Motor neuron (in vitro differentiated cells): ENCODE data around the gene GNG13. TPM values are rescaled to one million over a fixed set of nuclear protein-coding genes. Genes with fewer than 3 reads are reported as not detected.
"Not testable (repeated sequence)": the region's sequence is repeated elsewhere in the genome, so short reads cannot be mapped to it uniquely, and the experiment has no call there.

Experiments
- ATAC-seq, 8 experiments: fragments of 200-7000 bp; cut with Tn5 transposase; replicated peaks in 6 of 8; 2 replicates each; pipeline ENCODE4 v1.8.0; 2021; ENCODE audit warnings: mild to moderate bottlenecking in 8 of 8, moderate library complexity in 8 of 8
- H3K27ac ChIP-seq, 2 donors: fragments of 250-450 bp; sonication (Bioruptor Pico); 2 replicates each; pipeline ENCODE4 v1.9.0; 2021; ENCODE audit warnings: antibody characterized with exemption in 2 of 2, mild to moderate bottlenecking in 2 of 2, moderate library complexity in 1 of 2
- H3K4me1 ChIP-seq, 2 donors: fragments of 250-450 bp; sonication (Bioruptor Pico); replicated peaks in 1 of 2; 2 replicates each; pipeline ENCODE4 v1.6.1; 2021; ENCODE audit warnings: antibody characterized with exemption in 2 of 2, mild to moderate bottlenecking in 2 of 2, moderate library complexity in 1 of 2
- H3K4me3 ChIP-seq, 5 donors: fragments of 250-450 bp; sonication (Bioruptor Pico); 2 replicates each; pipeline ENCODE4 v1.9.0; 2021; ENCODE audit warnings: antibody characterized with exemption in 5 of 5, mild to moderate bottlenecking in 5 of 5, moderate library complexity in 4 of 5
- WGBS, 10 experiments: fragments of 450-650 bp; shearing (Covaris generic); methylation state at CpG; one replicate each; pipeline ENCODE4 v1.0.0; 2022; 5-methylcytosine and 5-hydroxymethylcytosine counted together
- in situ Hi-C, 9 experiments: fragments of 400-800 bp; cut with MboI; loops; one replicate each; pipeline ENCODE4 v1.15.0; 2021; ENCODE audit warnings: low sequenced_read_pairs in 9 of 9, low pct_unique_long_range_greater_than_20kb in 2 of 9; ENCODE audit not compliant: unreplicated experiment in 9 of 9
- total RNA-seq, 8 experiments: library from RNA; unstranded; fragments of 300-600 nt; gene quantifications; 2 replicates each; pipeline versions ENCODE4 v1.2.3 to v1.2.4, GENCODE V29; 2022

The GNG13 gene
- total RNA-seq, 8 experiments from 2014 or later, result 0.56 to 2.8 (median 0.85) TPM; not detected in 3

GRCh38 chr16:840561-841454 is 40.3 kb upstream of the GNG13 start:
- Histone ChIP-seq H3K27ac (no peak overlapping the region), H3K4me1 (peaks cover 16 to 25% of the 10 kb centered on the region in 2 donors), H3K4me3 (no peak overlapping the region)
- in situ Hi-C loops, result no loop called here
- 50 to 89% (median 80%) methylated on average over 2 to 9 of the region's 34 CpGs; no CpG with 5 or more reads in 7 of the 10 experiments for WGBS, 10 experiments
- no peak for ATAC-seq

- peaks cover 16 to 25% of the 10 kb centered on the region in 2 donors for H3K4me1 ChIP-seq
- no peak for ATAC-seq
- WGBS, 10 experiments, result 83 to 100% (median 90%) methylated on average over 1 to 2 of the region's 24 CpGs; no CpG with 5 or more reads in 7 of the 10 experiments
- H3K27ac ChIP-seq, result no peak overlapping the region
- no peak overlapping the region for H3K4me3 ChIP-seq
- in situ Hi-C loops, result no loop called here
These were observed 39.3 kb upstream of the GNG13 start for GRCh38 chr16:839643-840408.

DNA sequence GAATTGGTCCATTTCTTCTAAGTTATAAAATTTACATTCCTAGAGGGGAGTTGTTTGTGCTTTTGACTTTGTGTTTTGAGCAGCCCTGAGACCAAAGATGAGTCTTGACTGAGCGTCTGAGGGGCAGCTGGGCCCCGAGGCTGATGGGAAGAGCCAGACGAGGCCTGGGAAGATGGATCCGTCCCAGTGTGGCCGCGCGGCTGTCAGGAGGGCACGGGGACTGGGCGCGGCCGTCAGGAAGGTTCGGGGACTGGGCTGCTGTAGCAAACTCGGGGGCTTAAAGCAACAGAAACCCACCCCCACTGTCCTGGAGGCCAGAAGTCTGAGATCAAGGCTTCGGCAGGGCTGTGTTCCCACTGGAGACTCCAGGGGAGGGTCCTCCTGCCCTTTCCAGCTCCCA is 38.2 kb upstream of the GNG13 start:
- in situ Hi-C loops, result no loop called here
- peaks cover 16 to 25% of the 10 kb centered on the region in 2 donors for H3K4me1 ChIP-seq
- H3K27ac ChIP-seq, result no peak overlapping the region
- ATAC-seq, result no peak
- no peak overlapping the region for H3K4me3 ChIP-seq
- 53 to 100% (median 77%) methylated on average over 1 to 12 of the region's 14 CpGs; no CpG with 5 or more reads in 3 of the 10 experiments for WGBS, 10 experiments

- WGBS, 10 experiments, result 43 to 100% (median 67%) methylated on average over 1 to 3 of the region's 3 CpGs; no CpG with 5 or more reads in 1 of the 10 experiments
- H3K4me3 ChIP-seq, ATAC-seq, in situ Hi-C loops, H3K27ac ChIP-seq: not testable (repeated sequence)
- H3K4me1 ChIP-seq, result peaks cover 2 to 12% of the 10 kb centered on the region in 2 donors
These were observed 36.3 kb upstream of the GNG13 start for GRCh38 chr16:836822-837221.

- H3K4me1 ChIP-seq, result peaks cover 0 to 6% of the 10 kb centered on the region in 2 donors
- H3K4me3 ChIP-seq, result no peak overlapping the region
- in situ Hi-C loops, result no loop called here
- H3K27ac ChIP-seq, result no peak overlapping the region
- ATAC-seq, result no peak
- 50 to 100% (median 71%) methylated on average over 1 to 4 of the region's 4 CpGs; no CpG with 5 or more reads in 1 of the 10 experiments for WGBS, 10 experiments
These were observed 35.7 kb upstream of the GNG13 start for GRCh38 chr16:836221-836620.

DNA sequence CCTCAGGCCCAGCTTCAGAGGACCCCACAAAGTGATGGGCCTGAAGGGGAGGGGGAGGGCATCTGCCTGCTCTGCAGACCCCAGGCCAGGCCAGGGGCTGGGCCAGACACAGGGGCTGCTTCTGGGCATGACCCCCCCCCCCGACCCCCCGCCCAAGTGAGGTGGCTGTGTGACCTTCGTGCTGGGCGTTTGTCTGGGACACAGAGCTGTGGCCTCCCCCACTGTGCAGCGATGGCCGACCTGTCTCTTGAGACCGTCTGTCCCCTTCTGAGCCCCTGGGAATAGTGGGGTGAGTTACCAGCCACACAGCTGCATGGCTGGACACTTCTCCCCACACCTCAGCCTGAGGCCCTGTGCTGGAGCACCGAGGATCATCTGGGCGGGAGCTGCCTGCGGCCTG is 34.8 kb upstream of the GNG13 start:
- H3K4me3 ChIP-seq, result no peak overlapping the region
- in situ Hi-C loops, result no loop called here
- peaks cover 0 to 4% of the 10 kb centered on the region in 2 donors for H3K4me1 ChIP-seq
- ATAC-seq, result no peak
- H3K27ac ChIP-seq, result no peak overlapping the region
- 80 to 96% methylated on average over 1 to 5 of the region's 10 CpGs; no CpG with 5 or more reads in 8 of the 10 experiments for WGBS, 10 experiments

DNA sequence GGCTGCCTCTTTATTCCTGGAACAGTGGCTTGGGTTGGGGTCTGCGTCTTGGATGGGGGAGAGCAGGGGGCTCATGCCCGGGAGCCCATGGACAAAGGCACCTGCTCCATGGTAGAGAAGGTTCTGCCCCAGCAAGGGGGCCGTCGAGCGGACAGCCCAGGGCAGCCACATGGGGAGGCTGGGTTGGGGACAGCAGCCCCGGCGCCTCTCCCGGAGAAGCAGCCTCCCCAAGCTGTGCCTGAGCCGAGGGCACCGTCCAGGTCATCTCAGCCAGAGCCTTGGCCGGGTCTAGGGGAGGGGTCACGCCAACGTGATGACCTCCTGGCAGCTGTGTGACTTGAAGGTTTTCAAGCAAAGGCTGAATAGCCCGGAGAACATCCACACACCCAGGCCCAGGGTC is 32.9 kb upstream of the GNG13 start:
- H3K4me3 ChIP-seq, result no peak overlapping the region
- H3K27ac ChIP-seq, result no peak overlapping the region
- 86% methylated on average over 1 of the region's 14 CpGs; no CpG with 5 or more reads in 9 of the 10 experiments for WGBS, 10 experiments
- no peaks in the 10 kb centered on the region for H3K4me1 ChIP-seq
- in situ Hi-C loops, result no loop called here
- no peak for ATAC-seq

DNA sequence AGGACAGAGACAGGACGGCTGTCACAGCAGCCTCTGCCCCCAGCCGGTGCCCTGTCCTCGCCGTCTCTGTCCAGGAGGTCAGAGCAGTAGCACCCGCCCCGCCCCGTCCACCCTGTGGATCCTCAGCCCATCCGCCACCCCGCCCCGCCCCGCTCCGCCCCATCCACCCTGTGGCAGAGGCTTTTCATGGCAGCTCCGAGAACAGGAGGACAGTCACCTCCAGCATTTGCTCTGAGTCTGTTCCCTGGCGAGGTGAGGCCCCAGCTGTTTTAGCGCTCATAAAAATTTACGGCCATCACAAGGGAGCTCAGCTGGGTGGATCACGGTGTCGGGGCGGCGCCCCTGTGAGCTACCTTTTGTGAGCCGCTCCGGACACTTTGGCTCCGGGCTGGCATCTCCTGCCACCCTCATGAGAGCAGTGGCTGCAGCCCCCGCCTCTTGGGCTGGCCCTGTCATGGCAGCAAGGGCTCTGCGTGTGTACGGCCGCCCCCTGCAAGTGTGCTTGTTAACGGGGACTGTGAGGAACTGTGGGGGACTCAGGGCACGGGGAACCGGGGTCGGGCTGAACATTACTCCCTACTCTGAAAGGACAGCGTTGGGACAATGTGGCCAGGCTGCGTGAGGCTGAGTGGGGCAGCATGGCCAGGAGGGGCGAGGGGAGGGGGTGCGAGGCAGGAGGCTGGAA is 32.3 kb upstream of the GNG13 start:
- Histone ChIP-seq H3K27ac (no peak overlapping the region), H3K4me1 (no peaks in the 10 kb centered on the region), H3K4me3 (no peak overlapping the region)
- peak in 4 of 8 experiments; percentile 19 to 33 (median 23) for ATAC-seq
- in situ Hi-C loops, result no loop called here
- WGBS, 10 experiments, result 20 to 71% (median 60%) methylated on average over 1 to 12 of the region's 35 CpGs; no CpG with 5 or more reads in 7 of the 10 experiments

DNA sequence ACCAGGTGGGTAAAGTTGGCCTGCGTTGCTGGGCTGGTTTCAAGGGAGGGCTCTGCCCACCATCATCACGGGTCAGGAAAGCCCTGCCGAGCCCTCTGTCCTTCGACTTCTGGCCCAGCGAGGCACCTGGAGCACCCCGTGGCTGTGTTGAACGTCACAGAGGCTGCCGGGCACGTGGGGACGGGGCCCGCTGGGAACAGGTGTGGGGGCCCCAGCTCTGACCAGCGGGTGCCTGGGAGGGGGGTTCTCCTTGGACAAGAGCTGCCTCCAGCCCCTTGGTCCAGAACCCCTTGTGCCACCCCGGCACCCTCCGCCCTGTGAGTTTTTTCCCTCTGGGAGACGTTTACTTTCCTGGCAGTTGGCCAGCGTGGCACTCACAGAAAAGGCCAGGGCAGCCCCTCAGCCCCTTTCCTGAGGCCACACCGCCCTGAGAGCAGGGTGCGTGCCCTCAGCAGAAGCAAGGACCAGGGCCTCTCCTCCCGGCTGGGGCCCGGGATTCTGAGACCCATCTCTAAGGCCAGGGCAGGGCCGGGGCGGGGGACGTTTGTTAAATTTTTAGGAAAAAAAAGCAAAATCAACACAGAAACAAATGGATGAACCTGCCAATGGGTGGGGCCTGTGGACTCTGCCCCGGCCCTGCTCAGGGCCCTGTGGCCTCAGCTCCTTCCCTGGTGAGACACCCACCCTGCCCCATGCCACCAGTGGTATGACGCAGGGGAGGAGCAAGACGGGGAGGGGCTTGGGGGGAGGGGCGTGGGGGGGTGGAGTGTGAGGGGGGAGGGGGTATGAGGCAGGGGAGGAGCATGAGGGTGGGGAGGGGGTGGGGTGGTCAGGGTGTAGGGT is 31.3 kb upstream of the GNG13 start:
- peak in 1 of 8 experiments; percentile 8 for ATAC-seq
- WGBS, 10 experiments, result 75% methylated on average over 5 of the region's 27 CpGs; no CpG with 5 or more reads in 9 of the 10 experiments
- in situ Hi-C loops, result no loop called here
- no peaks in the 10 kb centered on the region for H3K4me1 ChIP-seq
- no peak overlapping the region for H3K4me3 ChIP-seq
- no peak overlapping the region for H3K27ac ChIP-seq

DNA sequence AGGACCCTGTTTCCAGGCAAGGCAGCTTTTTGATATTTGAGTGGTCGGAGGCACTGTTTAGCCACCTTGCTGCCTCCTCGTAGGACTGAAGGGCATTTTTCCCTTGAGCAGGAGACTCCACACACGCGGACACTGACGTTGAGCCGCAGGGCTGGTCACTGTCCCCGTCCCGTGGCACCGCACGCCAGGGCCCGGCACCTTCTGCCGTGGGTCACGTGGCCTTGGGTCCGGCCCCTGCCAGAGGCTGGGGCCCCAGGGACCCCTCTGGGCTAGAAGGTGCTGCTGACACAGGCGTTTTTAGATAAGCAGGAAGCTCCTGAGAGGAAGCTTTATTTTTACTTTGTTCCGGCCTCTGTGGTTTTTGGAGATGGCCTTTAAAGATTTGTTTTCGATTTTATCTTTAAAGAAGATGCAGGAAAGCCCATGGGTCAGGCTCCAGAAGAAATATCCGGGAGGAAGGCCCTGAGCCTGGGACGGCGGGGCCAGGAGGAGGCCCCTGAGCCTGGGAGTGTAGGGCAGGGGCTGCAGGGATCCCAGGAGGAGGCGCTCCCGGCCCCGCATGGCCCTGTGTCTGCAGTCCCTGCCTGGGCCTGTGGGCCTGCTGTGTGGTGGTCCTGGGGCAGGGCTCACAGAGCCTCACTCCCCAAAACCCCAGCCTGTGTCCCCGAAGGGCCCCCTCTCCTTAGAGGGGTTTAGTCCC is 30.5 kb upstream of the GNG13 start:
- ATAC-seq, result no peak
- WGBS, 10 experiments, result 44 to 90% (median 80%) methylated on average over 1 to 13 of the region's 24 CpGs; no CpG with 5 or more reads in 1 of the 10 experiments
- H3K27ac ChIP-seq, result no peak overlapping the region
- H3K4me3 ChIP-seq, result no peak overlapping the region
- H3K4me1 ChIP-seq, result no peaks in the 10 kb centered on the region
- in situ Hi-C loops, result no loop called here

DNA sequence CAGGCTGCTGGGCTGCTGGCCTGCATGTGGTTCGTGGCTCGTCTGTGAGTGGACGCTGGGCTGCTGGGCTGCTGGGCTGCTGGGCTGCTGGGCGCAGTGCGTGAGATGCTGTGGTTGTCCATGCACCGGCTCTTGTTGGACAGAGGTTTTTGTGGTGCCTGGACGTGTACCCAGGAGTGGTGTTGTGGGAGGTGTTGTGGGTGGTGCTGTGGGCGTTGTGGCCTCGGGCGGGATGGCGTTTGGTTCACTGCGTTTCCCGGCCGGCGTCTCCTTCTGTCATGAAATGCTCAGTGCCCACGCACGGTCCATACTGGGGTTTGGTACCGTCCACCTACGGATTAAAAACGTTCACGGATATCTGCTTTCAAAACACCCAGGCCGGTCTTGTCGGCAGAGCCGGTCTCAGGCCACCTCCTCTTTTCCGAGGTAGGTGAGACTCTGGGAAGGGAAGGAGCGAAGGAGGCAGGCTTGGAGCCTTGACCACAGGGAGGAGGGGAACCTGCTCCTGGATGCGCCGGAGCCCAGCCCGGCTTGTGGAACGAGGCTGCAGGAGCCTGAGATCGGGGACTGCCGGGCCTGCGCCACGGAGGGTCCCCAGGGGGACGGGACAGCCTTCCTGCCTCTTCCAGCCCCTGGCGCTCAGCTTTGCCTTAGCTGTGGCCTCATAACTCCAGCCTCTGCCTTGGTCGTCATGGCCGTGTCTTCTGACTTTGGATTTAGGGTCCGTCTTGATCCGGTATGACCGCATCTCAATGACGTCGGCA is 29.8 kb upstream of the GNG13 start:
- no peak overlapping the region for H3K27ac ChIP-seq
- 47 to 98% (median 87%) methylated on average over 4 to 17 of the region's 43 CpGs; no CpG with 5 or more reads in 3 of the 10 experiments for WGBS, 10 experiments
- no peak for ATAC-seq
- H3K4me3 ChIP-seq, result no peak overlapping the region
- peaks cover 0 to 7% of the 10 kb centered on the region in 2 donors for H3K4me1 ChIP-seq
- in situ Hi-C loops, result no loop called here
